ENCODE measurements around the gene CD72. TPM values are rescaled to one million over a fixed set of nuclear protein-coding genes. Genes with fewer than 3 reads are reported as not detected.
"Not testable (repeated sequence)": the region's sequence is repeated elsewhere in the genome, so short reads cannot be mapped to it uniquely, and the experiment has no call there.

CD72 gene
- total RNA-seq, 2 donors from 2014 or later, result 2.8 to 4.2 TPM

DNA sequence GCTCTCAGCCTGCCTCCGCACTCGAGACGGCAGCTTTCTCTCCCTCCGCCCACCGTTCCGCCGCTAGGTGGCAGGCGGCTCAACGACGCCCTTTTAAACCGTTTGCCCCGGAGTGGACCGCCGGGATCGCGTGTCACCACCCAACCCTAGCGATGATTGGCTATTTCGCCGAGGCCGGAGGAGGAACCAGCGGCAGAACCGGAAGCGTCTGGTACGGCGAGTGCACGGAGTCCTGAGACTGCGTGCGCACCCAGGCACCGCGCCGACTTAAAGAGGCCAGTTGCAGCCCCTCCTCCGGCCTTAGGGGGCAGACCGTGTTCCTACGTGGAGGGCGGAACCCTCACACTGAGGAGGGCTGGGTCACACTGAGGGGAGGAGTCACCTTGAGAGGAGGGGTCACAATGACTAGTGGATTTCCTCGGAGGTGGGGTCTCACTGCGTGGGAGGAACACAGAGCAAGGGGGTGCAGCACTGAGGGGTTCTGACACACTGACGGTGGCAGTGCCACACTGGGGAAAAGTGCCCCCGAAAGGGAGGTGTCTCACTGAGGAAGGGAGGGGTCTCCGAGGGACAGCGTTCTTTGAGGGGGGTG, 14.1 kb downstream of the CD72 start:
- intact Hi-C loops (cut with DNase I), result loop anchor here in 1 of 2 donors (2.0 kb wide), 1 partner anchor 51 kb away; no protein-coding TSS in a partner anchor
- peak; percentile 100 for DNase-seq (ENCODE audit: low spot score)

DNA sequence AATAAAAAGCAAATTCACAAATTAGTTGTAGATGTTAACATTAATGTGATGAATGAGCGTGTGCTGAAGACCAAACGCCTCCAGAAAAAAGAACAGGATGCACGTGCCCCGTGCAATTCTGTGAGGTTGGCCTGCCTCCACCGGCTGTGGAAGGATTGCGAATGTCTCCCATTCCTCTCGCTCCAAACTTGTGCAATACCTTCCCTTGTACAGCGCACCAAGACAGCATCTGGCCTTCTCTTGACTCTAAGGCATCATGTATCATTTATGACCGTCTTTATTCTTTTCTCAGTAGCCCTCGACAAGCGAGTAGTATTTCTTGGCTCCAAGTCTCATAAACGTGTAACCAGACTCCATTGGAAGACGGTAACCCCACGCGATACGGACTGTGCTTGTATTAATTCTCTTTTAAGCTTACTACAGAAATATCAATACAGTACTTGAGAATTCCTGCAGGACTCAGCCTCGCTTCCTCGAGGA, 14.7 kb downstream of the CD72 start:
- intact Hi-C loops (cut with DNase I), result no loop called here
- peak; percentile 92 for DNase-seq (ENCODE audit: low spot score)

DNA sequence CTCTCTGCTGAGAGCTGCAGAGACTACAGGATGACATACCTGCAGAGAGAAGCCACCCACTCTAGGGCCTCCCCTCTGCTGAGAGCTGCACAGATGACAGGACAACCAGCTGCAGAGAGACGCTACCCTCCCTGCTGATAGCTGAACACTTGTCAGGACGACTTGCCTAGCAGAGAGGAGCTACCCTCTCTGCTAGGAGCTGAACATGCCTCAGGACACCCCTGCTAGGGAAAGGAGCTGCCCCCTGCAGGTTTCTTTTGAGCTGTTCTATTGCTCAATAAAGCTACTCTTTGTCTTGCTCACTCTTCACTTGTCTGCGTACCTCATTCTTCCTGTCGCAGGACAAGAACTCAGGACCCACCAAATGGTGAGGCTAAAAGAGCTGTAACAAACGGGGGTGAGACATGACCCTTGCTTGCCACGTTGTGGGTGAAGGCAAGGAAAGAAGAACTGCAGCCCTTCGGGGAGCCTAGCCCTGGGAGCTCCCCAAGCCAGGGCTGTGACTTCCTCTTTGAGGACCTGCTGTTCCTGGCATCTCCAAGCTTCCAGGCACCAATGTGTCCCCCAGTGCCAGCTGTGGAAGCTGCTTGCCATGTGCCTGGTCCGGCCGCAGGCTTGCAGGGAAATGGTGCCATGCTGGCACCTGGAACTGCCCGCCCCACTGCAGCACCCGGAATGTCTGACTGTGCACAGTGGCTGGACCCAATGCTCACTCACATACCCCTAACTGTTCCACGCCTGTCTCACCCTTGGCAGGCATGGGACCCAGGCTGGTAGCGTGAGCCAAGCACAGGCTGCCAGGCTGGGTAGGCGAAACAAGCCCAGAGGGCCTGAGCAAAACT, 18.2 kb downstream of the CD72 start:
- DNase-seq (ENCODE audit: low spot score), result no peak
- intact Hi-C loops (cut with DNase I), result no loop called here

DNA sequence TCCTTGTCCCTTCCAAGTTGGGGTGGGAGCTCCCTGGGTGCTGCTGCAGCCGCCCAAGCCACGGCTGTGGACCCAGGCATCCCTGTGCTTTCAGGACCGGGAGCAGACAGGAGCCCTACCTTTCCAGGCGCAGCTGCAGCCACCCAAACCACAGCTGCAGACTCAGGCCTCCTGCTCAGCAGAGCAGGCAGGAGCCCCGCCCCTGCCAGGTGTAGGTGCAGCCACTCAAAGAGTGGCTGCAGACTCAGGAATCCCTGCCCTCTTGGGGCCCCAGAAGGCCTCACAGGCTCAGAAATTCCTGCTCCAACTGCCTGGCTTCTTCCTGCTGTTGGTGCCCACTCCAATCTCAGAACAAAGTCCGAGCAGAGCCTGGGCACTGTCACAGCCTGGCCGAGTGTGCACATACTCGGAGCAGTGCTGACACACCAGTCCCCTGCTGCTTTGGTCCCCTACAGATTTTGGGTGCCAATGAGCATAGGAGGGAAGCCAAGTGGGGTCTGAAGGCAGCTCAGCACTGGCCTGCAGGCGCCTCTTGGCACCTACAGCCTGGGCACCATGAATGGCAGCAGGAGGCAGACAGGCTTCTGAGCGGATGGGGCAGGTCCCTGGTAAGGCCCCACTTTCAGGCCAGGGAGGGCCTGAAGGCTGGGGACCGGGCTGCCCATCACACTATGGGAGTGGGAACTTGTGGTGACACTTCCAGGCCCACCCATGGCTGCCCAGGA, 19.2 kb downstream of the CD72 start:
- DNase-seq (ENCODE audit: low spot score), result no peak
- intact Hi-C loops (cut with DNase I), result no loop called here

DNA sequence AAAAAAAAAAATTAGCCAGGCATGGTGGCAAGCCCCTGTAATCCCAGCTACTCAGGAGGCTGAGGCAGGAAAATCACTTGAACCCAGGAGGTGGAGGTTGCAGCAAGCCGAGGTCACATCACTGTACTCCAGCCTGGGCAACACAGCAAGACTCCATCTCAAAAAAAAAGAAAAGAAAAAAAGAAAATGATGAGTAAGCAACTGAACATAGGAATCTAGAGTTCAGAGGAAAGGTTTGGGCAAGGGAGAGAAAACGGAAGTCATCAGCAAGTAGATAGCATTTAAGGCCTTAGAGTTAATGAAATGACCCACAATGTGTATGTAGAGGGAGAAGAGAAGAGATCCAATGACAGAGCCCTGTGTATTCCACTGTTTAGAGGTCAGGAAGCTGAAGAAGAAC, 21.3 kb downstream of the CD72 start:
- DNase-seq (ENCODE audit: low spot score); intact Hi-C loops (cut with DNase I): not testable (repeated sequence)

DNA sequence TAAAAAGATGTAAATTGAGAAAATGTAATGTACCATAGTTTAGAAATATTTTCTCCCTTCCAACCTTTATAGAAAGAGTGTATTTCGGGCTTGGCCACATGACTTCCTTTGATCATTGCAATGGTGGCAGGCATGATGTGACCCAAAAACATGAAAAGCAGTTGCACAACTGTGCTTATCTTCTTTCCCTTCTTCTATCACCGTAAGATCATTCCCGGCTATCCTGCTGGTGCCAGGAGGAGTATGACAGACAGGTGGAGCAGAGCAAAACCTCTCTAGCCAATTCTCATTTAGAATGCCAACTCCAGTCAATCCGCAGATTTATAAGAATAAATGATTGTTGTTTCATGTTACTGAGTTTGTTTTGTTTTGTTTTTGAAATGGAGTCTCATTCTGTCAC, 23.7 kb downstream of the CD72 start:
- intact Hi-C loops (cut with DNase I), result no loop called here
- DNase-seq (ENCODE audit: low spot score), result no peak

DNA sequence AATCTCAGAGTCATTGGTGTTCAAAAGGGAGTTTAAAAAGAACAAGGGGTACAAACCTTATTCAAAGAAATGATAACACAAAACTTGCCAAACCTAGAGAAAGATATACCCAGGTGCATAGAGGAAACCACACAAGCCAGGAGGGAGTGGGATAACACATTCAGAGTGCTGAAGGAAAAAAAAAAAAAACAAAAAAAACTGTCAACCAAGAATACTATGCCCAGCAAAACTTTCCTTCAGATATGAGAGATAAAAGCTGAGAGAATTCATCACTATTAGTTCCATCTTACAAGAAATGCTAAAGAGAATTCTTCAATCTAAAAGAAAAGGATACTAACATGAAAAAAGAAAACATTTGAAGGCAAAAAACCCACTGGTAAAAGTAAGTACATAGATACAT, 24.6 kb downstream of the CD72 start:
- intact Hi-C loops (cut with DNase I), result no loop called here
- DNase-seq (ENCODE audit: low spot score), result no peak

DNA sequence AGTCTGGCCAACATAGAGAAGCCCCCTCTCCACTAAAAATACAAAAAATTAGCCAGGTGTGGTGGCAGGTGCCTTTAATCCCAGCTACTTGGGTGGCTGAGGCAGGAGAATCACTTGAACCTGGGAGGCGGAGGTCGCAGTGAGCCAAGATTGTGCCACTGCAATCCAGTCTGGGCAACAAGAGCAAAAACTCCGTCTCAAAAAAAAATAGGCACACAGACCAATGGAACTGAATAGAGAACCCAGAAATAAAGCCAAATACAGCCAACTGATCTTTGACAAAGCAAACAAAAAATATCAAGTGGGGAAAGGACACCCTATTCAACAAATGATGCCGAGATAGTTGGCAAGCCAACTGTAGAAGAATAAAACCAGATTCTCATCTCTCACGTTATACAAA, 29.7 kb downstream of the CD72 start:
- DNase-seq (ENCODE audit: low spot score); intact Hi-C loops (cut with DNase I): not testable (repeated sequence)

DNA sequence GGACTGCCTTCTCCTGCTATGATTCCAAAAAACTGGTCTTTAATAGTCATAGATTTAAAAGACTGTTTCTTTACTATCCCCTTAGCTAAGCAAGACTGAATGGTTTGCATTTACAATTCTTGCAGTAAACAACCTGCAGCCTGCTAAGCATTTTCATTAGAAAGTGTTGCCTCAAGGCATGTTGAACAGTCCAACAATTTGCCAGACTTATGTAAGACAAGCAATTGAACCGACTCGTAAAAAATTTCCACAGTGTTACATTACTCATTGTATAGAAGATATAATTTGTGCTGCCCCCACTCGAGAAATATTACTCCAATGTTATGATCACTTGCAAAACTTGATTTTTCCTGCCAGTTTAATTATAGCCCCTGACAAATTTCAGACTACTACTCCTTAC, 33.5 kb downstream of the CD72 start:
- intact Hi-C loops (cut with DNase I); DNase-seq (ENCODE audit: low spot score): not testable (repeated sequence)

DNA sequence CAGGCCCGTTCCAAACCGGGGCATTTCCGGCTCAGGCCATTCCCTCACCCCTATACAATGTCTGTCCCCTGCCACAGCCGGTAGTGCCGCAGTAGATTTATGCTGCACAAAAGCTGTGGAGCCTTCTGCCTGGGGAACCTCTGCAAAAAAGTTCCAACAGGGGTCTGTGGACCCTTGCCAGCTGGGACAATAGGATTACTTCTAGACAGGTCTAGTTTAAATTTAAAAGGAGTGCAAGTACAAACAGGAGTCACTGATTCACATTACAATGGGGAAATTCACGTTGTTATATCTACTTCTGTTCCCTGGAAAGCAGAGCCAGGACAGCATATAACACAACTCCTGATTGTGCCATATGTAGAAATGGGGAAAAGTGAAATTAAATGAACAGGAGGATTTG, 34.7 kb downstream of the CD72 start:
- intact Hi-C loops (cut with DNase I); DNase-seq (ENCODE audit: low spot score): not testable (repeated sequence)

DNA sequence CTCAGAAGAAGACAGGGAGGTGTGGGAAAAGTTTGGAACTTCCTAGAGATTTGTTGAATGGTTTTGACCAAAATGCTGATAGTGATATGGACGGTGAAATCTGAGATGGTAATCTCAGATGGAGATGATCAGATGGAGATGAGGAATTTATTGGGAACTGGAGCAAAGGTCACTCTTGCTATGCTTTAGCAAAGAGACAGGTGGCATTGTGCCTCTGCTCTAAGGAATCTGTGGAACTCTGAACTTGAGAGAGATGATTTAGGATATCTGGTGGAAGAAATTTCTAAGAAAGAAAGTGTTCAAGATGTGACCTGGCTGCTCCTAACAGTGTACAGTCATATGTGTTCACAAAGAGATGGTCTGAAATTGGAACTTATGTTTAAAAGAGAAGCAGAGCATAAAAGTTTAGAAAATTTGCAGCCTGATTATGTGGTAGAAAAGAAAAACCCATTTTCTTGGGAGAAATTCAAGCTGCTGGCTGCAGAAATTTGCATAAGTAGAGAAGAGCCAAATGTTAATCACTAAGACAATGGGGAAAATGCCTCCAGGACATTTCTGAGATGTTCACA, 38.5 kb downstream of the CD72 start:
- DNase-seq (ENCODE audit: low spot score); intact Hi-C loops (cut with DNase I): not testable (repeated sequence)

DNA sequence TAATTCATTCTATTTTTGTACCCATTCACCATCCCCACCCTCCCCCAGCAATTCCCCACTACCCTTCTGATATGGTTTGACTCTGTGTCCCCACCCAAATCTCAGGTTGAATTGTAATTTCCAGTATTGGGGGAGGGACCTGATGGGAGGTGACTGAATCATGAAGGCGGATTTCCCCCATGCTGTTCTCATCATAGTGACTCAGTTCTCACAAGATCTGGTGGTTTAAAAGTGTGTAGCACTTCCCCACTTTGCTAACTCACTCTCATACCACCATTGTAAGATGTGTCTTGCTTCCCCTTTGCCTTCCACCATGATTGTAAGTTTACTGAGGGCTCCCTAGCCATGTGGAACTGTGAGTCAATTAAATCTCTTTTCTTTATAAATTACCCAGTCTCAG, 39.1 kb downstream of the CD72 start:
- intact Hi-C loops (cut with DNase I), result no loop called here
- DNase-seq (ENCODE audit: low spot score), result no peak

DNA sequence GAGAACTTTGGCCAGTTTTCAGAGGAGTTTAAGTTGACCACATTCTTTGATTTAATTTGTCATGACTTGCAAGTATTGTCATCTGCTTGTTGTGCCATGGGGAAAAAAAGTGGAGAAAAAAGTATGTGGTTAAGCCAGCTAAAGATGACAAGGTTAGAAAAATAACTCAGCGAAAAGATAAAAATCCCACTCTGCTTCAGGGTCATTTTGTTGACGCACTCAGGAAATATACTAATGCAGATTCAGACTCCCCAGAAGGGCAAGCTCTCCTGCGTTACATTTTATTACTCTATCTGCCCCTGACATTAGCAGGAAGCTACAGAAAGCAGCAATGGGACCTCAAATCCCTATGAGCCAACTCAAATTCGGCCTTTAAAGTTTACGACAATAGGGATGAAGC, 40.7 kb downstream of the CD72 start:
- DNase-seq (ENCODE audit: low spot score), result no peak
- intact Hi-C loops (cut with DNase I), result no loop called here

DNA sequence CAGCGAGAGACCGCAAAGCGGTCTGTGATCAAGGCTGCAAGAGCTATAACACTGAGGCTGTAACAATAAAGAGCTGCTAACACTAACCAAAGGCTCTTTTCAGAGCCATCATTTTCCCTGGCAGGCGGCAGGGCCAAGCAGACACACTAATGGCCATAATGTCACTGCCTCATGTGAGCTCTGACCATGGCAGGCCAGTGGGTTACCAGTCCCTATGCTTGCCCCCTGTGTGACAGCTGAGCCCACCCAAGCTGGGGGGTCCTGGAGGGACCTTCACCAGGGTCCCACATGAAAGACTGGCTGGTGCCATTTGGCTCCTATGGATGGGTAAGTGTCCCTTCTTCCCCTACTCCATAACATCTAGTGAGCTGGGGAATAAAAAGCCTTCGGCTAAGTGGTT, 42.7 kb downstream of the CD72 start:
- intact Hi-C loops (cut with DNase I), result no loop called here

DNA sequence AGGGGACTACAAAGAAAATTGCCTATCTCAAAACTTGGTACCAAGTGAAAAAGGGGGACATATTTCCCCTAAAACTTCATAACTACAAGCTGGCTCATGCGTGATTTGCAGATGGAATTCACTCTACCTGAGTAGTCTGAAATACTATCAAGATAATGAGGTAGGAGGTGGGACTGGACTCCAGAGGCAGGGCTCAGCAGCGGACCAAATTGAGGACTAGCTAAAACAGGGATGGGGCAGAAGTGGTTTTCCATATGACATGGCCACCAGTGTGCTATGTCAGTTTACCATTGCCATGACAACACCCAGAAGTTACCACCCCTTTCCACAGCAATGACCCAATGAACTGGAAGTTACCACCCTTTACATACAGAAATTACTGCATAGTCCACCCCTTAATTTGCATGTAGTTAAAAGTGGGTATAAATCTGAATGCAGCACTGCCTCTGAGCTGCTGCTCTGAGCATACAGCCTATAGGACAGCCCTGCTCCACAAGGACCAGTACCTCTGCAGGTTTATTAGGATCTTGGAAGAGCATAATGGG, 43.6 kb downstream of the CD72 start:
- intact Hi-C loops (cut with DNase I), result no loop called here
- no peak for DNase-seq (ENCODE audit: low spot score)

More for the DNA sequence above, 42.7 kb downstream of the CD72 start:
- no peak for DNase-seq (ENCODE audit: low spot score)

DNA sequence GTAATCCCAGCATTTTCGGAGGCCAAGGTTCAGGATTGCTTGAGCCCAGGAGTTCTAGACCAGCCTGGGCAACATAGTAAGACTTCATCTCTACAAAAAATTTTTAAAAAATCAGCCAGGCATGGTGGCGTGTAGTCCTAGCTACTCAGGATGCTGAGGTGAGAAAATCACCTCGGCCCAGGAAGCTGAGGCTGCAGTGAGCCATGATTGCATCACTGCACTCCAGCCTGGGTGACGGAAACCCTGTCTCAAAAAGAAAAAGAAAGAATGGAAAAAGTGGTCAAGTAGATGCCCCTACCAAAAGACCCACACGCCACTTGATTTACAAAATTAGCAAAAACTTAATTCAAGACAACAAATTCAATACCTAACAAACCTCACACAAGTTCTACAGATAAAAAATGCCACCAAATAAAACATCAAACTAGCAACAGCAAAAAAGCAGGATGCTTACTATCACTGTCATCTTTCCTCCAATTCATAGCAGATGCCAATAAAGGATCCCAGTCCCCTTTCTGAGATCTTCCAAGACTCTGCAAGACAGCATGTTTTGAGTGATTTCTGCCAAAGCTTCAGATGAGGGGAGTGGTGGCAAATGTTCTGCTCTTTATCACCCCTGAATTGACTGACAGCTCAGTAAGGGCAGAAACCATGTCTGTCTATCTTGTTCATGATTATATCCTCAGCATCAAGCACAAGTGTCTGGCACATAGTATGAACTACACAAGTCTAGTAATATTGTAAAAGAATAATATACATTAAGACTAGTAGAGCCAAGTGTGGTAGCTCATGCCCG, 47.3 kb downstream of the CD72 start:
- intact Hi-C loops (cut with DNase I), result no loop called here

DNA sequence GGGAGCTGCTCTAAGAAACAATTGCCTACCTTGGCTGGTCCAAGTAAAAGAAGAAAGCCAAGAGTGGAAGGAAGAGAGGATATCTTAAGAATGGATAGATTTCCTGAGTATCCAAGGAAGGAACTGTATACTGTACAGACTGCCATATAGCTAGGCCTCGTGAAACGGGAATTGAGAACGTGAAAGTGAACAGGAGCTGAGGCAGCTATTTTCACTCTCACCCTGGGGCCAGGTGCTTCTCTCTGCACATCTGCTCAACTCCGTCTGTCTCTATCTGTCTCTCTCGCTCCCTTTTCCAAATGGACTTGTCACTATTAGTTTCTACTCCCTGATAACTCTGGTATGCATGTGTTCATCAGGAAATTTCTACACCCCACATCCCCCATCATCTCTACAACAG, 49.0 kb downstream of the CD72 start:
- intact Hi-C loops (cut with DNase I), result no loop called here
- no peak for DNase-seq (ENCODE audit: low spot score)

More for the DNA sequence above, 47.3 kb downstream of the CD72 start:
- no peak for DNase-seq (ENCODE audit: low spot score)

DNA sequence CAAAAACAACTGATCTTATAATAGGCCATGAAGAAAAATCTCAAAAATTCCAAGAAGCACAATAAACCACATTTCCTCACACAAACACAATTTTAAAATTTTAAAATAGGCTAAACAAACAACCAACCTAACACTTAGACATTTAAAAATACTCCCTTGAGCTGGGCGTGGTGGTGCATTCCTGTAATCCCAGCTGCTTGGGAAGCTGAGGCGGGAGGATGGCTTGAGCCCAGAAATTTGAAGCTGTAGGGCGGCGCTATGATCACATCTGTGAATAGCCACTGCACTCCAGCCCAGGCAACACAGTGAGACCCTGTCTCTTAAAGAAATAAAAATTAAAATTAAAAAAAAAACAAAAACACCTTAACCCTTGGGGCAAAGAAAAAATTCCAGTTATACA, 50.0 kb downstream of the CD72 start:
- intact Hi-C loops (cut with DNase I), result no loop called here
- no peak for DNase-seq (ENCODE audit: low spot score)

DNA sequence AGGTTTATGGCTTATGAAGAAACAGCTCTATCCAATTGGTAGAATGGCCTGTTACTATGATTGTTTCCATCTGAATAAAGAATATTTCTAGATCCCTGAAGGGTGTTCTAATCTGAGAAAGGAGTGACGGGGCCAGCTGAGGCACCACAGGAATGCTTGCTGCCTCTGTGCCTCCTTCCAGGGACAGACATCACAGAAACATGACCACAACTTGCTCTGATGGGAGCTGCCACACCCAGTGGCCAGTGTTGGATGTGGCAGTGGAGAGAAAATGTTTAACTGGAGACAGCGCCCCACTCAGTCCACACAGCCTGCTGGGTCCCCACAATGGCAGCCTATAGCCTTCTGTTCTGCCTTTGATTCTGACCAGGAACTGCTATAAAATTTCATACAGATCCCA, 51.8 kb downstream of the CD72 start:
- DNase-seq (ENCODE audit: low spot score), result no peak
- intact Hi-C loops (cut with DNase I), result no loop called here
